A673 (cell line): ENCODE measurements around the gene ACLY.

ENCODE experiments used
- CTCF ChIP-seq: fragments of 300-800, 200-600 bp; sonication (generic); conservative IDR thresholded peaks from 2 replicates; pipeline ENCODE4 v1.5.1; 2017; ENCODE audit warnings: low read depth, mild to moderate bottlenecking, antibody characterized with exemption, low read length, moderate library complexity, mixed read lengths
- EZH2 ChIP-seq: fragments of 200-600 bp; sonication (generic); IDR thresholded peaks from 2 replicates; pipeline ENCODE4 v1.6.1; 2017; ENCODE audit warnings: borderline replicate concordance, low read depth, mild to moderate bottlenecking, mixed read lengths, antibody characterized with exemption, low read length; ENCODE audit not compliant: poor library complexity, severe bottlenecking

GRCh38 chr17:41942626-41943373 is 24.0 kb upstream of the ACLY start:
- TF ChIP-seq CTCF, result no peak
- no peak for TF ChIP-seq EZH2
